H4 (cell line): ENCODE data around the gene ENKUR. TPM values are rescaled to one million over a fixed set of nuclear protein-coding genes. Genes with fewer than 3 reads are reported as not detected.
"Not testable (repeated sequence)": the region's sequence is repeated elsewhere in the genome, so short reads cannot be mapped to it uniquely, and the experiment has no call there.

ENCODE experiments used
- DNase-seq: peaks from one replicate; pipeline ENCODE4 v3.0.0-alpha.2; 2015; ENCODE audit warnings: low spot score
- total RNA-seq: library from RNA; depleted of rRNA; stranded (reverse); fragments of >200 nt; shearing (Covaris generic); gene quantifications from 2 replicates; pipeline ENCODE4 v1.2.3, GENCODE V29; 2014

Gene ENKUR
- total RNA-seq, 1 experiment from 2014 or later: not detected

DNA sequence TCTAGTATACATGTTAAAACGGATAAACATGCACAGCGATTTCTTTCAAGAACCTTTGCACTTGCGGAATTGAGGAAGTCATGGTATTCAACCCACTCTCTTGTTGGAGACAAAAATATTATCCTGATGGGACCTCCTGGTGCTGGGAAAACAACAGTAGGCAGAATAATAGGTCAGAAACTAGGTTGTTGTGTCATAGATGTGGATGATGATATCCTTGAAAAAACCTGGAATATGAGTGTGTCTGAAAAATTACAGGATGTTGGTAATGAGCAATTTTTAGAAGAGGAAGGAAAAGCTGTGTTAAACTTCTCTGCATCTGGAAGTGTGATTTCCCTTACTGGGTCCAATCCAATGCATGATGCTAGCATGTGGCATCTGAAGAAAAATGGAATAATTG lies 7.3 kb upstream of the ENKUR start:
- DNase-seq: no peak

DNA sequence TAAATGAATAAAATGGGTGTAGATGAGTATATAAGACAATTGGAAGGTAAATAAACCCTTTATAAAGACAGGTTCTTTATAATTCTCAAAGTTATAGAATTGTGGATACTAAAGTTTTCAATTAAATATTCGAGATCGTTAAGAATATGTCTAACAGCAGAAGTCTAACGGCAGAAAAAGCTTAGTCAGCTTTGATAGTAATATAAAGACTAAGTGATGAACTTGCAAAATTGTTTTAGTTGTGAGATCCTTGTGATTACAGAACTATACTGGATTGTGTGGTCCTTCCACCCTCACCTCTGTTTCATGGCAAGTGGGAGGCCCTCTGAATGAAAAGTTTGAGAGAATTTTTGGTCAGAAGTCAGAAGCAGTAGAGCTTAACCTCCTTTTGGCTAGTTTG lies 2.7 kb upstream of the ENKUR start:
- no peak for DNase-seq

DNA sequence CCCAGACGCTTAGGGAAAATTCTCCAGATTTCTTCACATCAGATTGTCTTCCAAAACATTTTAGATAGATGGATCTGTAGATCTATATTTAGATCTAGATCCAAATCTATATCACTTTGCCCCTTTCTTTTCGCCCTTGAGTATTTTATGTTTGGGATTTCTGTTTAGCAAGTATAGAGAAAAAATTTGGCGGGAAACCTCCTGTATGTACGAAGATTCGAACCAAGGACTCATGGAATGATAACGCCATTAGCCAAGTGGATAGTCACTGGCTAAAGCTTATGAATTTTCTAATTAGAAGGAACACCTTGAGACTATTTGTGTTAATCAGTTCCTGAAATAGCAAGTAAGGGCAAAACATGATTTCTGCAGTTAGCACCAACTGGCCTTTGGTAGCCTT lies 1.7 kb upstream of the ENKUR start:
- DNase-seq: no peak

DNA sequence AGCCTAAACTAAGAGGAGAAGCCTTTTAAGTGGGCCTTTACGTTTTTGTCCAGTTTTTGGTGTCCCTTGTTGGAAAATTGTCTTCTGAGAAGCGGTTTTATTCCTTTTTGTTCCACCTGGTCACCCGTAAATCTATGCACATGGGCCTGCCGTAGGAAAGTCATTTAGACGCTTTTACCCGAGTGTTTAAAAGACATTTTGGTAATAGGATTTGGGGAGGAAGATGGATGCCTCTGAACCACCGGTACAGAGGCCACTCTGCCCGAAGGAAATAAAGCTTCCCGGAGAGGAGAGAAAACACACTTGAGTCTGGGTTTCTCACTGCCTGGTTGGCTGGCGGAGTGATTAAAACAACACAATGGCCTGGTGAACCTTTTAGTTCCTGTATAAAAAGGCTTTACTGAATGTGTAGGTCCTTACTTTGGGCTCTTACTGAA lies 1.2 kb upstream of the ENKUR start:
- no peak for DNase-seq

DNA sequence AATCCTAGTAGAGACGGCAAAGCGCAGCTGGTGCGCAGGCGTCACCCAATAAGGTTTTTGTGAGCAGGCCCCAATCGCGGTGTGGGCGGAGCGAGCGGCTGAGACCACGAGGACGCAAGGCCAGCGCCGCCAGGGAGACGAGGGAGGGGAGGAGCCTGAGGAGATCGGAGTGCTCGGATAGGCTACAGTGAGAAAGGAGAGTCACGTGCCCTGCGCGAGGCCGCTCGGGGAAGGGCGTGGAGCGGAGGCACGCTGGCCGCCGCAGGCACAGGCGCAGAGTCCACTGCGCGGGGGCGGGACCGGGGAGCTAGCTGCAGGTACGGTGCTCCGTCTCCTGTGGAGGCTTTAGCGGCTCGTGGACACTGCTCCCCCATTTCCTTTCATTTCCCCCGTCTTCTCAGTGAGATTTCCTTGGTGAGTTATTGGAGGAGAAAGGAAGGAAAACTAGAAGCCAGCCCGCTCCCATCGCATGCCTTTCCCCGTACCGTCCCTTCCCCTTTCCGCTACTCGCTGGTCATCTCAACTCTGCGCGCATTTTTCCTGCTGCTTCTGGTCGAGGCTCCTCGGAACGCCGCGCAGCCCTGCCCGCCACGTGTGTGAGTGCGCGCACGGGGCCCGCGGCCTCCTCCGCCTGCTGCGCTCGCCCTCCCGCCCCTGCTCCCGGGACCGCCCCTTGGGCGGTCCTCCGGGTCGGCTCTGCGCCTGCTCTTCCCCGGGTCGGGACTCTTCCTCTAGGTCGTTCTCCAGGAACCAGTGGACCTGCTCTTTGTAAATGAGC lies 607 bp upstream of the ENKUR start, which contains the start of gene THNSL1:
Gene THNSL1 (plus strand): TSS at position 237 of the 778 bp plus-strand sequence. CDS start 6,612 bp downstream, outside the sequence.
- DNase-seq: peak; percentile 98

DNA sequence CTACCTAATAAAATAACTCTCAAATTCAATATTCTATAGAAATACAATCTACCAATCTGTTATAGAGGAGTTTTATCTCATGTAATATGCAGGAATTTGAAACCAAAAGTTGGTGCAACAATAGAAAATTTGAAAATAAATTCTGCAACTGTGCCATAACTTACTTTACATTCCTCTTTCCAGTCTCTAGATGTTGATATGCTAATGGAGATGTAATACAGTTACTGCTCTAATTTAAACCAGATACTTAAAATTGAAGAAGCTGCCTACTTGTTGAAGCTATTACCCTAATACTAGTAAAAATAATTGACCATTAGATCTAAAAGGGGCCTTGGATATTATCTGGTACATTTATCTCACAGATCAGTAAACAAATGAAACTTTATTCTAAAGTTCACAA lies 1.4 kb downstream of the ENKUR start:
- no peak for DNase-seq

DNA sequence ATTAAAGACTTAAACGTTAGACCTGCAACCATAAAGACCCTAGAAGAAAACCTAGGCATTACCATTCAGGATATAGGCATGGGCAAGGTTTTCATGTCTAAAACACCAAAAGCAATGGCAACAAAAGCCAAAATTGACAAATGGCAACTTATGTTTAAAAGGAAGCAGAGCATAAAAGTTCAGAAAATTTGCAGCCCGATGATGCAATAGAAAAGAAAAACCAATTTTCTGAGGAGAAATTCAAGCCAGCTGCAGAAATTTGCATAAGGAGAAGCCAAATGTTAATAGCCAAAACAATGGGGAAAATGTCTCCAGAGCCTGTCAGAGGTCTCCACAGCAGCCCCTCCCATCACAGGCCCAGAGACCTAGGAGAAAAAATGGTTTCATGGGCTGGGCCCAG lies 4.4 kb downstream of the ENKUR start:
- not testable (repeated sequence) for DNase-seq

DNA sequence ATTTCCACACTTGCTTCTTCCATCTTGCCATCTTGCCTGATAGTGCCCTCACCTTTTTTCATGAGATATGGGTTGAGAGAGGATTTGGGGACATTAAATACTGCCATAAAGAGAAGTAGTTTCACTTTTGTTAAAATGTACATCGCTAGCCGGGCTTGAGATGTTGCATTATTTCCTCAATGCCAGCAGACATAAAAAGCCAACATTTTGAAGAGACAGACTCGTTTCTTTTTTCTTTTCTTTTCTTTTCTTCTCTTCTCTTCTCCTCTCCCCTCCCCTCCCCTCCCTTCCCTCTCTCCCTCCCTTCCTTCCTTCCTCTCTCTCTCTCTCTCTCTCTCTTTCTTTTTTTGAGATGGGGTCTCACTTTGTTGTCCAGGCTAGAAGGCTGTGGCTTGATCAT lies 17.9 kb downstream of the ENKUR start:
- no peak for DNase-seq

DNA sequence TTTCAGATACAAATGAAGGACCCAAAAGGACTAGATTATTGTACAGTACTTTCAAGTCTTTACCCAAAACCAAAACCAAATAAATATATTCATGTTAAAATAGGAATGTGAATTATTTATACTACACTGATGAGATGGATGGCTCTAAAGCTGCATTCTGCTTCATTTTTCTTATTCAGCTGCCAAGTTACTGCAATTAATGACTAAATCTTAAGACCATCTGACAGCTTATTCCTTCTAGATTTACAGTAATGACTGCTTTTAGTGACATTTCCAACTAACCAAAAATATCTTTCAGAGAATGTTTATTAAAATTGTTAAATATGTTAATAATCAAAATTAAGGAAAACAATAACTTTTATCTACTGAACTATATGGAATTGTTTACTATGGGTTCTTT lies 20.9 kb downstream of the ENKUR start:
- DNase-seq: no peak

DNA sequence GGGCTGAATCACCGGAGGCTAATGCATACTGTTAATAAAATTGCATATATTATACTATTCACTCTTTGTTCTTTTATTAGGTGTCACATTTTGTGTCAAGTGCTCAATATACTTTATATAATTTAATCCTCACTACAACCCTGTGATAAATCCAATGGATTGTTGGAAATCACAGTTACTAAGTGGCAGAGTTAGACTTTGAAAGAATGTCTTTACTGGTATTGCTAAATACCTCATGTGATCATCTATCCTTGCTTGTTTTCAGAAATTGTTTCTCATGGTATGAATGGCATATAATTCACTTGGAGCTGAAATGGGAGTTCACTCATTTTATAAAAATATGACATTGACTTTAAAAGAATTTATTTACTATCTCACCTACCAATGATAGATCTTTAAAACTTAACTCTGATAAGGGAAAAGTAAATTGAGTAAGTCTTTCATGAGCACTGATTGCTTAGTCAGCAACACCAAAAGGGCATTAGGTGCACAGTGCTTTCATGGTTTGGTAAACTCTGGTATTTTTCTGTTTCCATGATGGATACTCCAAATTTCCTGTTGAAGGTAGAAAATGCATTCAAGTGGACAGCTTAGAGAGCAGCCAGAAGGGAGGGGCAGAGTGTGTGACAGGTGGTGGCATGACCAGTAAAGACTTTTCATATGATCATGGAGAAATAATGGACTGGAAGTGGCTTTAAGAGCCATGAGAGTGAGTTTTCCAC lies 22.6 kb downstream of the ENKUR start:
- DNase-seq: no peak

DNA sequence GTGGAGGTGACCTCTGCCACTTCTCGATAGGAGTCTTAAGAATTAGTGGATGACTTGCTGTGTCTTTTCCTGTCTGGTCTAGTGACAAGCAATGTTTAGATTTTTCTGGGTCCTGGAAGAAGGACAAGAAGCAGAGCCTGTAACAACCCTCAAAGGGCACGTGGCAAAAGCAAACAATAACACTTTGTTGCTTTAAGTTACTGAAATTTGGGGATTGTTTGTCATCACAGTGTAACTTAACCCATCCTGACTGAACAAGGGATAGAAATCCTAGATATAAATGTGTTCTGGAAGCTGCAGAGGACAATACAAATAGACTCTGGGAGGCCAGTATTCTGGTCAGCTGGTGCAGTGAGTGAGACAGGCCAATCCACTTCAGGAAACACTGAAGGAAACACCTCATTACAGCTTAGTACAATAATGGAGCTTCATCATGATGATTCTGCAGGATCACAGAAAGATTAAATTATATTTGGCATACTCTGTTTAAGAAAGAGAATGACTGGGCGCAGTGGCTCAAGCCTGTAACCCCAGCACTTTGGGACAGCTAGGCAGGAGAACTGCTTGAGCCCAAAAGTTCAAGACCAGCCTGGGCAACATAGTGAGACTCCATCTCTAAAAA lies 23.3 kb downstream of the ENKUR start:
- DNase-seq: no peak

DNA sequence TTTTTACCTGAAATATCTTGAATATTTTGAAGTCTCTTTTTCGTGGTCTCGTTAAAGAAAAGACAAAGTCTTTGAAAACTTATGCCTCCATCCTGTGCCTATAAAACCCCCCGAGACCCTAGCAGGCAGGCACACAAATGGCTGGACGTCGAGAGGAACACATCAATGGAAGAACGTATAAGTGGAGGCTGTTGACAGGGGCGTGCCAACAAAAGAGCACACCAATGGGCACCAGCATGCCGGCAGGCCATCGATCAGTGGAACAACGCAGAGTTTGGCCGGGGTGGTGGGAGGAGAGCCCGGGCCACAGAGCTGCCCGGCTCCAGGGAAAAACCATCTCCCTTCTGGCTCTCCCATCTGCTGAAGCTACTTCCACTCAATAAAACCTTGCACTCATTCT lies 24.7 kb downstream of the ENKUR start:
- no peak for DNase-seq

DNA sequence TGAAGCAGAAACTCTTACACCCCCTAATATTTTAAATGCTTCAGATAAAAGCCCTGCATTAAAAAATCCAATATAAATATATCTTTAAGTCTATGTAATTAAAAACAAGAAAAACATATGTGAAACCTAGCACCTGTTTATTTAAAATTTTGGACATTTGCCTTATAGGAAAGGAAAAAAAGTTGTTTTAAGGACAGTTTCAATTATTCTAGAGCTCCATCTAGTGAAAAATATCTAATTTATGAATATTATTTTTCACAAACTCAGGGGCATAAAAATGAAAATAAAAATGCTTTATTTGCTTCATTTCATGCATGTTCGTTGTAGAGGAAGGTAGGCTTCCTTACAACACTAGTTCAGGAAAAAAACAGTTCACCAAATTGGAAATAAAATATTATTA lies 26.1 kb downstream of the ENKUR start:
- DNase-seq: no peak

DNA sequence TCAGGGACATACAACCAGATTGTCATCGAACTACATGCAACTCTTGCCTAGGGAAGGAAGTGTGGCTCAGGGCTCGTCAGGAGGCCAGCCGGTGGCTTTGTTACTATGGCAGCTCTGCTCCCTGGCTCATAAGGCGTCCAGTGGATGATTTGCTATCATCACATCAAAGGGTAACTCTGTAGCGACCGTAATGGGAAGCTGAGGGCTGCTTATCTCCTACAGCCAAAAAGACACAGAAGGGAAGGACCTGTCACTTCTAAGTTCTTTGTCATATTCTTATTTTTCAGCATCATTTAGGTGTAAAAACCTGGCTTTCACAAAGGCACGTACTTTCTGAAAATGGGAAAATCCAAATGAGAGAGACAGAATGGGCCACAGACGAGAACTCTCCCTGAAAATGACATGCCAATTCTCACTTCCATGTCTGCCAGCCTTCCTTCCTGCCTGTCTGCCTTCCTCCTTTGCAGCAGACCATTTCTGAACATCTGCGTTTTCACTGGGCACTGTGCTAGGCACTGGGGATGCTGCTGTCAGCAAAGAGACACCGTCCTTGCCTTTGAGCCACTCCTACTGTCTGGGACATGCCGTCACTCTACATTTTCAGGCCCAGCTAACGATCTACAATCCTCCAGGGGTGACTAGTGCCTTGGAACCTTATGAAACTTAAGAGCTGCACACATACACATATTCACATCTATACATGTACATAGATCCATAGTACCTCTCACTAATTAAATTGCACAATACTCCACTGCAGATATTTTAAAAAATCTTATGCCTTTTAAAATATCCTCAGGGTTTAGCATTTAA lies 26.9 kb downstream of the ENKUR start:
- DNase-seq: no peak

DNA sequence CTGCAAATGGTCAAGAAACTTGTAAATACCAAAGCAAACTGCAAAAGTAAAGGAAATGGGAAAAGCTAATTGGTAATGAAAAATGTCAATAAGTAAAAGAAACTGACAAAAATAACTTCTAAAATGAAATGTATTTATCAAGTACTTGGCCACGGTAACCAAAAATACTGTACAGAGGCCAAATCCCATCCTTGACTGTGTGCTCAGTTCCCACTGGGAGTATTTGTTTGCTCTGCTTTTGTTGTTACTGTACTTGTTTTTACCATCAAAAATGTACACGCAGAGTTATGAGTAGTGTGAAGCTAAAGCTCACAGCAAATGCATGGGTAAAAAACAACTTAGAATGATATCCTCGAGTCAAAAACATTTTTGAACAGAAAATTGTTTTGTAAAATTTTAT lies 31.1 kb downstream of the ENKUR start:
- no peak for DNase-seq

DNA sequence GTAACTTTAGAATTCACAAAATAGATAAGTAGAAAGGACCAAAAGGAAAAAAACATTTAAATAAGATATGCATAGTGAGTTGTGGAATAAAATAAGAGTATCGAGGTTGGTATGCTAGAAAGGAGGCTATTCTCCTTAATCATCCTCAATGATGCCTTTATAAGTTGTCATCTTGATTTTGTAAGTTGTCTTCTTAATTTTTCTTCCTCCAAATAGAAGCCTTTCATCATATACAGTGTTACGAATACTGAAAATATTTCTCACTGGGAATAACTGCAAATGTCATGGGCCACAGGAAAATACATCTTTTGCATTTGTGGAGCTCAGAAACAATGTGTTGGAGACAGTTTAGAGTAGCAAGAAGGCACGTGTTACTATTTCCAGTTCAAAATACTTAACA lies 32.0 kb downstream of the ENKUR start:
- DNase-seq: no peak

DNA sequence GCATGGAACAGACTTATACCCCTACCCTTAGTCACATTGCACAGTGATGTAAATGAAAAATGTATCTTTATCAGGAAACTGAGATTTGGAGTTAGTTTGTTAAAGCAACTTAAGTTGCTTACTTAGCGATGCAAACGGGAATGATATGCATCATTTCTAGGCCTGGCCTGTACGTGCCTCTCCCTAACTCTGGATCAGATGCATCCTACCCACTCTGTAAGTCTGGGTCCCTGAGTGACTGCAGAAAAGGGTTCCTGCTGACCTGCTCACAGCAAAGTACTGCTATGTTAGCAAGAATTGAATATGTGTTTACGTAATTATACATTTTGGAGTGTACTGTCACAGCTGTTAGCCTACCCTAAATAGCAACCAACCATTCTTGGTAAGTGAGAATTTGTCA lies 32.8 kb downstream of the ENKUR start:
- no peak for DNase-seq

DNA sequence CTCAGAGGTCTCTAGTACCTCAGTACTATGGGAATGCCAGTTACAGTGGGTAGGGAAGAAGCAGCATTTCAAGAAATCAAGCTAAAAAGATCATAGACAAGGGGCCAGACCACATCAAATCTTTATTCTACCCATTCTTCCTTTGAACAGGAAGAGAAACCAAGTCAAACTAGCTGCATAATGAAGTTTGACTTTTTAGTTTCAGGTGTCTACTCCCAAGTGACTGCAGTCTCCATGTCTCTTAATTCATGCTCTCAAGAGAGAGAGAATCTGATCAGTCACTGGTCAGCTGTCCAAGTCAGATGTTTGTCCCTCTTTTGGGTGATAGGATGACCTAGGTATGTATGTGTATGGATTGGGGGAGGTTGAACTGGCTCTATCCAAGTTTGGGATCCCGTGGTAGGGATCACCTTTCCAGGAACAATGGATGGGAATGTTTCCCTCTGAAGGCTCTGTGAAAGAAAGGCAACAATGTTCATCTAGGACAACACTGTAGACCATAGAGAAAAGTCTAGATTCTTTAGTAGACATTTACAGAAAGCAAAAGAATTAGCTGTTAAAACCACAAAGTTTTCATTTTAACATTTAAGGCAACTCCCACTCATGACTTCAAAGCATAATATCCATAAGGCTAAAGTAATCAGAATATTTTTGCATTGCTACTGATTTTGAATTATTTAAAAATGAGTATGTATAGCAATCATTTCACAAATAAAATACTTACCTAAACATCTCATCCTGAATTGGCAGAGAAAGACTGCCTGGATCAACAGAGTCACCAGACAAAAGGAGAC lies 33.4 kb downstream of the ENKUR start:
- no peak for DNase-seq

DNA sequence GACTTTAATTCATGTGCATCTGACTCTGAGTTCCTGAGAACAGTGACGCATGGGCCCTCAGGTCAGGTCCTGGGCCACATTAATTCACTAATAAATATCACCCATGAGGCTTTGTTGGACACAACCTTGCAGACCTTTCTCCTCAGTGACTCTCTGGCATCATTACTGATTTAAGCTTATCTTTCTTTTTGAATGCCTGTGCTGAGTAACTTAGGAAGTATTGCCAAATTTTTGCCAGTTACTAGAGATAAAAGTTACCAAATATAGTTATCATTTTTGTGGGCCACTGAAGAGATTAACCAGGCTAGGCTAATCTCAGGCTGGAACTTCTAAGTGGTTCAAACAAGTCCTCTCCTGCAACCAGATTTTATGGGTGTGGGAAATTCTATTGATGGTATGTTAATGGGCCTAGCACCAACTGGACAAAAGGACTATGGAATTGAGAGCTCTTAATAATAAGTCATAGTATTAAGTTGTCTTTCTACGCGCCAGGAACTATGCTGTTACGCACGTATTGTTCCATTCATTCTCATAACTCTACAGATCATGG lies 34.7 kb downstream of the ENKUR start:
- DNase-seq: no peak

DNA sequence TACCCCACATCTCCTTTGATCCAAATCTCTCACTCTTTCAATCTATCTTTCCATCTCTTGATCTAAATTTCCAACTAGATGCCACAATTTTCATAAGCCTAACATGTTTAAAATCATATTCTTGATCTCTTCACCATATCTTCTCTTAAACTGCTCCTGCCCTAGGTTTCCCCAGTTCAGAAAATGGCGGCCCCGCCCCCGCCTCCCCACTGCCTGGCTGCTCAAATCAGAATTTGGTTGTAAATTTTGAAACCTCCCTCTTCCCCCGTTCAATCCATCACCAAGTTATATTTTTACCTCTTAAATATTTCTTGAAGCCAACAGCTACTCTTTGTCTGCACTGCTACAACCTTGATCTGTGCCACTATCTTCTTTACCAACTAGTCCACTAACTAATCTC lies 36.3 kb downstream of the ENKUR start:
- no peak for DNase-seq

DNA sequence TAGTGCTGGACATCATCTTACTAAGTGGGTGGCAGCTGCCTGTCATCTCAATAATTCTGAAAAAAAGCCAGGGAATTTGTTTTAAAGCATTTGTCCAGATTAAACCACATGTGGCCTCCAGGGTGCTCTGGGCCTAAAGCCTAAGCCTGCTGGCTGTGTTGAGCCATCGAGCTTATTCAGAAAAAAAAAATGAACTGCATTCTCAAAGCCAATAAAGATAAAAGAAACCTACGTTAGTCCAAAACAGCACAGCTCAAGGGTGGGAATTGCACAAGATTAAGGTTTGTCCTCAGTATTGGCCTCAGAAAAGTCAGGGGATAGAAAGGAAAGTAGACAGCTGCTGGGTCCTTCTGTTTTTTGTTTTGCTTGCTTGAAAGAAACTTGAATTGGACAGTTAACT lies 41.0 kb downstream of the ENKUR start:
- peak; percentile 40 for DNase-seq
